Endothelial cell of hepatic sinusoid (primary cell): ENCODE results near the gene NXPE3.

Experiments used
- in situ Hi-C: cut with HindIII; loops from 2 replicates; pipeline ENCODE4 v1.10.0; 2017; ENCODE audit warnings: low sequenced_read_pairs

Gene NXPE3

DNA sequence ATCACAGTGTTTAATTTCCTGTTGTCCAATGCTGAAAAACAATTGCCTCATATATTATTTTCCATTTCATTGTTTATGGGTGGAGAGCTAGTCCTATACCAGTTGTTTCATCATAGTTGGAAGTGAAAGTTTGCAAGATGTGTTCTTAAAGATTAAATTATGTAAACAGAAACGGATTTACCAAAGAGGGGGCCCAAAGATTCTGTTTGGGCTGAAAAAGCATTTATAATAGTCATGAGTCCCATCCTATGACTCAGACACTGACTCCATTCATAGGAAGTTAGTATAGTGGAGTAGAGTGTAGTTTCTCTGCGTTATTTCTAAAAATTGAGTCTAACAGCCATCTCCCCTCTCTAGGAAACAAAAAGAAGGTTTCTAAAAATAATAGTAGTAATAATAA, 94.6 kb downstream of the NXPE3 start:
- in situ Hi-C loops = no loop called here

DNA sequence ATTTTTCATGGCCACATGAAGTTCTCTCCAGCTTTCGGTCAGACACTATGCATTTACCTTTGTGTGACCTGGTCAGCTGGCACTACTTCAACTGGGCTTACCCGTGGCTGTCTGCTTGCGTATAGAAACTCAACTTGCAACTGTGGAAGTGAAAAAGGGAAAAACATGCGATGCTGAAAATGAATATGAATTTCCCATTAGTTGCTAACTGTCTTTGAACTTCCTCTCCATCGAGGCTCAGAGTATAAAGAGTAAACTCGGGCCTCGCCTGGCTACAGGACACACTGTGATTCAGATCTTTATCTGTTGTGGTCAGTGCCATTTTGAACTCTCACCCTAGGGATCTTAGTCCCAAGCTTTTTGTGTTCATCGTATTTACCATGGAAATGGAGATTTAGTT, 97.1 kb downstream of the NXPE3 start:
- in situ Hi-C loops = no loop called here
